ENCODE results near the gene SIPA1L3. TPM values are rescaled to one million over a fixed set of nuclear protein-coding genes. Genes with fewer than 3 reads are reported as not detected.

SIPA1L3 gene
- total RNA-seq, 1 donor from 2014 or later = 26.9 TPM

DNA sequence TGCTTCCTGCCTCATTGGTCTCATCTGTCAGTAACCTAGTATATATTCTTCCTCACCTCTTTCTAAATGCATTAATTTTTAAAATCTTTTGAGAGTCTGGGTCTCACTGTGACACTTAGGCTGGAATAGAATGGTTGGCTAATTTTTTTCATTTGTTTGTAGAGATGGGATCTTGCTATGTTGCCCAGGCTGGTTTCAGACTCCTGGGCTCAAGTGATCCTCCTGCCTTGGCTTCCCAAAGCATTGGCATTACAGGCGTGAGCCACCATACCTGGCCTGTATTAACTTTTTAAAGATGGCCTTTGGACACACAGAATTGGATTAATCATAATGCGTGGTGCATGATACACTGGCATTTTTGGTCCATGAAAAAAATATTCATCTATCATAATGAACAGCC lies 29.9 kb downstream of the SIPA1L3 start:
- Histone ChIP-seq H3K4me3 (ENCODE audit: insufficient read depth, low read depth, low read length) (no peak overlapping the region), H3K4me2 (ENCODE audit: low read length) (no peak overlapping the region), H2AFZ (ENCODE audit: low read depth, low read length) (no peak overlapping the region), H3K9me3 (ENCODE audit: insufficient read depth, low read depth, low read length) (peaks cover 6% of the 10 kb centered on the region), H3K27me3 (ENCODE audit: insufficient read depth, low read length) (no peaks in the 10 kb centered on the region), H3K9ac (ENCODE audit: low read length) (no peak overlapping the region), H3K79me2 (ENCODE audit: insufficient read depth, low read length) (peaks cover 77% of the 10 kb centered on the region), H3K36me3 (ENCODE audit: insufficient read depth, low read length) (peaks cover 2% of the 10 kb centered on the region), H3K4me1 (ENCODE audit: insufficient read depth, low read length) (peaks cover 26% of the 10 kb centered on the region), H3K27ac (ENCODE audit: low read depth, low read length) (no peak overlapping the region), H4K20me1 (ENCODE audit: insufficient read depth, low read length) (peaks cover 62% of the 10 kb centered on the region)
- no peak overlapping the region for H3K4me3 Mint-ChIP-seq (ENCODE audit: unreplicated experiment)
- H3K4me1 Mint-ChIP-seq (ENCODE audit: low read depth, unreplicated experiment) = peaks cover 20% of the 10 kb centered on the region
- TF ChIP-seq EZH2 (IDR thresholded peaks at IDR 0.05; ENCODE audit: insufficient read depth, low read length) = no peak
- TF ChIP-seq, protein P1, sequence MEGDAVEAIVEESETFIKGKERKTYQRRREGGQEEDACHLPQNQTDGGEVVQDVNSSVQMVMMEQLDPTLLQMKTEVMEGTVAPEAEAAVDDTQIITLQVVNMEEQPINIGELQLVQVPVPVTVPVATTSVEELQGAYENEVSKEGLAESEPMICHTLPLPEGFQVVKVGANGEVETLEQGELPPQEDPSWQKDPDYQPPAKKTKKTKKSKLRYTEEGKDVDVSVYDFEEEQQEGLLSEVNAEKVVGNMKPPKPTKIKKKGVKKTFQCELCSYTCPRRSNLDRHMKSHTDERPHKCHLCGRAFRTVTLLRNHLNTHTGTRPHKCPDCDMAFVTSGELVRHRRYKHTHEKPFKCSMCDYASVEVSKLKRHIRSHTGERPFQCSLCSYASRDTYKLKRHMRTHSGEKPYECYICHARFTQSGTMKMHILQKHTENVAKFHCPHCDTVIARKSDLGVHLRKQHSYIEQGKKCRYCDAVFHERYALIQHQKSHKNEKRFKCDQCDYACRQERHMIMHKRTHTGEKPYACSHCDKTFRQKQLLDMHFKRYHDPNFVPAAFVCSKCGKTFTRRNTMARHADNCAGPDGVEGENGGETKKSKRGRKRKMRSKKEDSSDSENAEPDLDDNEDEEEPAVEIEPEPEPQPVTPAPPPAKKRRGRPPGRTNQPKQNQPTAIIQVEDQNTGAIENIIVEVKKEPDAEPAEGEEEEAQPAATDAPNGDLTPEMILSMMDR (IDR thresholded peaks at IDR 0.05; ENCODE audit: insufficient read depth, low read depth, low read length) = no peak
- no peak for FAIRE-seq
- H3K27me3 Mint-ChIP-seq (ENCODE audit: low read depth, unreplicated experiment) = no peaks in the 10 kb centered on the region
- peaks cover 14% of the 10 kb centered on the region for H3K36me3 Mint-ChIP-seq (ENCODE audit: low read depth, unreplicated experiment)
- no peak for DNase-seq (ENCODE audit: low read depth)
- H3K9me3 Mint-ChIP-seq (ENCODE audit: unreplicated experiment) = peaks cover 7% of the 10 kb centered on the region
- H3K27ac Mint-ChIP-seq (ENCODE audit: unreplicated experiment) = no peak overlapping the region

DNA sequence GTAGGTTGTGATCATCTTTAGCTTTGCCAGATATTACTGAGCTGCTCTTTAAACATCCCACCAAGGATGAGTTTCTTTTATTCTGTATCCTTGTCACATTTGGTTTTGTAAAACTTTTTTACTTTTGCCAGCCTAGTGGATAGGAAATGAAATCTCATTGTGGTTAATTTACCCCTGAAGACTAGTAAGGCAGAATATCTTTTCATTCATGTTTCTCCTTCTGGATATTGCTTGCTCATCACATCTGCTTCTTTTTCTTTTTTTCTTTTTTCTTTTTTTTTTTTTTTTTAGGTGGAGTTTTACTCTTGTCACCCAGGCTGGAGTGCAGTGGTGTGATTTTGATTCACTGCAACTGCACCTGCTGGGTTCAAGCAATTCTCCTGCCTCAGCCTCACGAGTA lies 31.3 kb downstream of the SIPA1L3 start:
- Histone ChIP-seq H3K79me2 (ENCODE audit: insufficient read depth, low read length) (peaks cover 84% of the 10 kb centered on the region), H2AFZ (ENCODE audit: low read depth, low read length) (no peak overlapping the region), H3K9ac (ENCODE audit: low read length) (no peak overlapping the region), H3K4me3 (ENCODE audit: insufficient read depth, low read depth, low read length) (no peak overlapping the region), H3K36me3 (ENCODE audit: insufficient read depth, low read length) (peaks cover 2% of the 10 kb centered on the region), H3K4me2 (ENCODE audit: low read length) (no peak overlapping the region), H3K27ac (ENCODE audit: low read depth, low read length) (no peak overlapping the region), H3K27me3 (ENCODE audit: insufficient read depth, low read length) (no peaks in the 10 kb centered on the region), H4K20me1 (ENCODE audit: insufficient read depth, low read length) (peaks cover 58% of the 10 kb centered on the region), H3K4me1 (ENCODE audit: insufficient read depth, low read length) (peaks cover 11% of the 10 kb centered on the region), H3K9me3 (ENCODE audit: insufficient read depth, low read depth, low read length) (peaks cover 6% of the 10 kb centered on the region)
- Mint-ChIP-seq H3K27me3 (ENCODE audit: low read depth, unreplicated experiment) (no peaks in the 10 kb centered on the region), H3K4me3 (ENCODE audit: unreplicated experiment) (no peak overlapping the region), H3K27ac (ENCODE audit: unreplicated experiment) (no peak overlapping the region), H3K36me3 (ENCODE audit: low read depth, unreplicated experiment) (peaks cover 14% of the 10 kb centered on the region), H3K4me1 (ENCODE audit: low read depth, unreplicated experiment) (peaks cover 11% of the 10 kb centered on the region), H3K9me3 (ENCODE audit: unreplicated experiment) (peaks cover 7% of the 10 kb centered on the region)
- FAIRE-seq (no peak), DNase-seq (ENCODE audit: low read depth) (no peak)
- no peak for TF ChIP-seq EZH2 (IDR thresholded peaks at IDR 0.05; ENCODE audit: insufficient read depth, low read length)
- TF ChIP-seq, protein P1 (IDR thresholded peaks at IDR 0.05; ENCODE audit: insufficient read depth, low read depth, low read length) = no peak

DNA sequence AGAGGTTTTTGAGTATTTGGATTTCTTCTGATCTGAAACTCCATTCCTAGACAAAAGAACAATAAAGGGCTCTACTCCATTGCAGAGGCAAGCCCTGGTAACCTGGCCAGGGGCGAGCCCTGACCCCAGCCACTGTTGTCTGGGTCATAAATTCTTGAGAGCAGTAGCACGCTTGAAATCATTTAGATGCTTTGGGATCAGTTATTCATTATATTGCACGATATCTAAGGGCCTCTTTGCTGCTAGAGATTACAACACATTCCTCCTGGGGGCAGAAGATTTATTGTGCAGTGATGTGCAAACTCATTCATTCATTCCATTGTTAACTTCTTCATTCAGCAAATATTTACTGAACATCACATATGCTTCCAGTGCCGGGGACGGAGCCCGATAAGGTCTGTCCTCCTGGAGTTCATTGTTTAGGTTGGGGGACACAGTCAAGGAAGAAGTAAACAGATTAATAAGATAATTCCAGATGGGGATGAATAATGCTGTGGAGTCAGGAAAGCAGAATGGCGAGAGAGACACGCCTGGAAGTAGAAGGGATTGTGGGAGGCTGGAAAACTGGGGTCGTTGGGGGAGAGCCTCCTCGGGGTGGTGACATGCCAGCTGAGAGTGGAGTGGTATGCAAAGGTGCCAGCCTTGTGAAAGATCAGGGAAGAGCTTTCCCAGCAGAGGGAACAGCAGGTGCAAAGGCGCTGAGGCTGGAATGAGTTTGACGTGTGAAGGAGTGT lies 34.9 kb downstream of the SIPA1L3 start:
- H3K4me3 Mint-ChIP-seq (ENCODE audit: unreplicated experiment) = no peak overlapping the region
- no peaks in the 10 kb centered on the region for H3K27me3 Mint-ChIP-seq (ENCODE audit: low read depth, unreplicated experiment)
- Histone ChIP-seq H3K36me3 (ENCODE audit: insufficient read depth, low read length) (peaks cover 2% of the 10 kb centered on the region), H3K27me3 (ENCODE audit: insufficient read depth, low read length) (no peaks in the 10 kb centered on the region), H3K9me3 (ENCODE audit: insufficient read depth, low read depth, low read length) (no peaks in the 10 kb centered on the region), H3K9ac (ENCODE audit: low read length) (no peak overlapping the region), H2AFZ (ENCODE audit: low read depth, low read length) (no peak overlapping the region), H3K4me3 (ENCODE audit: insufficient read depth, low read depth, low read length) (no peak overlapping the region), H3K27ac (ENCODE audit: low read depth, low read length) (no peak overlapping the region), H3K4me2 (ENCODE audit: low read length) (no peak overlapping the region), H4K20me1 (ENCODE audit: insufficient read depth, low read length) (peaks cover 46% of the 10 kb centered on the region), H3K4me1 (ENCODE audit: insufficient read depth, low read length) (no peaks in the 10 kb centered on the region), H3K79me2 (ENCODE audit: insufficient read depth, low read length) (peaks cover 77% of the 10 kb centered on the region)
- FAIRE-seq (no peak), DNase-seq (ENCODE audit: low read depth) (no peak)
- TF ChIP-seq EZH2 (IDR thresholded peaks at IDR 0.05; ENCODE audit: insufficient read depth, low read length) = no peak
- TF ChIP-seq, protein P1 (IDR thresholded peaks at IDR 0.05; ENCODE audit: insufficient read depth, low read depth, low read length) = no peak
- H3K27ac Mint-ChIP-seq (ENCODE audit: unreplicated experiment) = no peak overlapping the region
- H3K36me3 Mint-ChIP-seq (ENCODE audit: low read depth, unreplicated experiment) = peaks cover 10% of the 10 kb centered on the region
- H3K4me1 Mint-ChIP-seq (ENCODE audit: low read depth, unreplicated experiment) = no peaks in the 10 kb centered on the region
- H3K9me3 Mint-ChIP-seq (ENCODE audit: unreplicated experiment) = peaks cover under 1% of the 10 kb centered on the region
